T1000 (cell line): ENCODE measurements around the gene PLAC8L1.

Experiments
- DNase-seq: peaks from one replicate; lab custom pipeline; 2025; ENCODE audit warnings: mixed read lengths; lab: John Stamatoyannopoulos, UW

The PLAC8L1 gene

GRCh38 chr5:146079695-146080373, 25.5 kb downstream of the PLAC8L1 start:
- DNase-seq = no peak

GRCh38 chr5:146078566-146078965, 26.8 kb downstream of the PLAC8L1 start:
- DNase-seq = no peak

- DNase-seq = no peak
Measured at GRCh38 chr5:146076455-146076854, 28.9 kb downstream of the PLAC8L1 start.

- DNase-seq = no peak
Measured at GRCh38 chr5:146076028-146076427, 29.3 kb downstream of the PLAC8L1 start.

- DNase-seq = no peak
Measured at GRCh38 chr5:146073239-146073900, 32.0 kb downstream of the PLAC8L1 start.

GRCh38 chr5:146072595-146072994, 32.8 kb downstream of the PLAC8L1 start:
- DNase-seq = no peak

- DNase-seq = no peak
Measured at GRCh38 chr5:146071171-146071570, 34.2 kb downstream of the PLAC8L1 start.

- DNase-seq = no peak
Measured at GRCh38 chr5:146070746-146071145, 34.6 kb downstream of the PLAC8L1 start.

- DNase-seq = no peak
Measured at GRCh38 chr5:146069780-146070099, 35.6 kb downstream of the PLAC8L1 start.

GRCh38 chr5:146068977-146069779, 36.2 kb downstream of the PLAC8L1 start:
- no peak for DNase-seq

GRCh38 chr5:146068206-146068605, 37.2 kb downstream of the PLAC8L1 start:
- no peak for DNase-seq

GRCh38 chr5:146066968-146067367, 38.4 kb downstream of the PLAC8L1 start:
- DNase-seq = no peak

- no peak for DNase-seq
Measured at GRCh38 chr5:146060221-146060585, 45.2 kb downstream of the PLAC8L1 start.

GRCh38 chr5:146059460-146060220, 45.7 kb downstream of the PLAC8L1 start:
- no peak for DNase-seq

GRCh38 chr5:146055432-146055831, 49.9 kb downstream of the PLAC8L1 start:
- no peak for DNase-seq

GRCh38 chr5:146052780-146053179, 52.6 kb downstream of the PLAC8L1 start:
- DNase-seq = no peak

GRCh38 chr5:146051678-146052077, 53.7 kb downstream of the PLAC8L1 start:
- DNase-seq = no peak

- DNase-seq = no peak
Measured at GRCh38 chr5:146050086-146050485, 55.3 kb downstream of the PLAC8L1 start.

GRCh38 chr5:146049704-146050026, 55.7 kb downstream of the PLAC8L1 start:
- no peak for DNase-seq

GRCh38 chr5:146048994-146049703, 56.2 kb downstream of the PLAC8L1 start:
- DNase-seq = peak; percentile 36

- no peak for DNase-seq
Measured at GRCh38 chr5:146047396-146047795, 58.0 kb downstream of the PLAC8L1 start.

GRCh38 chr5:146043722-146044121, 61.7 kb downstream of the PLAC8L1 start:
- DNase-seq = no peak
